ENCODE measurements around the gene KIF3A. TPM values are rescaled to one million over a fixed set of nuclear protein-coding genes. Genes with fewer than 3 reads are reported as not detected.

KIF3A gene
- total RNA-seq, 2 experiments from 2014 or later, result 7.1 to 10.6 TPM

Other genes with a start within 250 kb of the KIF3A start
- gene IRF1, start 246.8 kb downstream of the KIF3A start, total RNA-seq, result 100 to 1,000 TPM; 121 to 130 TPM
- gene IL5, start 194.0 kb downstream of the KIF3A start, total RNA-seq, result 1 to 10 TPM in 1 of 2 experiments, under 1 TPM in 1; 0.69 to 1.6 TPM
- gene RAD50, start 180.6 kb downstream of the KIF3A start, total RNA-seq, result 10 to 100 TPM; 46.0 to 51.3 TPM
- 1 to 10 TPM; 3.9 to 5.5 TPM for gene IL13, start 79.4 kb downstream of the KIF3A start, total RNA-seq
- under 1 TPM; 0.32 to 0.77 TPM for gene IL4, start 63.6 kb downstream of the KIF3A start, total RNA-seq
- gene CCNI2, start 9.9 kb upstream of the KIF3A start, total RNA-seq, result 1 to 10 TPM; 4.3 to 4.6 TPM
- gene SEPTIN8, start 39.7 kb upstream of the KIF3A start, total RNA-seq, result 10 to 100 TPM; 18.6 to 19.9 TPM
- gene SOWAHA, start 75.8 kb upstream of the KIF3A start, total RNA-seq, result under 1 TPM in 1 of 2 experiments, not detected in 1; 0.05 TPM
- gene SHROOM1, start 93.1 kb upstream of the KIF3A start, total RNA-seq, result under 1 TPM; 0.63 to 0.89 TPM
- gene GDF9, start 128.9 kb upstream of the KIF3A start, total RNA-seq, result under 1 TPM; 0.41 to 0.69 TPM
- 100 to 1,000 TPM; 299 to 537 TPM for gene UQCRQ, start 129.1 kb upstream of the KIF3A start, total RNA-seq
- 1 to 10 TPM; 2.5 to 3.1 TPM for gene LEAP2, start 136.1 kb upstream of the KIF3A start, total RNA-seq
- 10 to 100 TPM; 20.9 to 29.3 TPM for gene AFF4, start 226.1 kb upstream of the KIF3A start, total RNA-seq